Measurements from ENCODE around the gene SIPA1L2.
A peak's percentile ranks its signal among the peaks of the same experiment; 100 is the strongest.

The SIPA1L2 gene

DNA sequence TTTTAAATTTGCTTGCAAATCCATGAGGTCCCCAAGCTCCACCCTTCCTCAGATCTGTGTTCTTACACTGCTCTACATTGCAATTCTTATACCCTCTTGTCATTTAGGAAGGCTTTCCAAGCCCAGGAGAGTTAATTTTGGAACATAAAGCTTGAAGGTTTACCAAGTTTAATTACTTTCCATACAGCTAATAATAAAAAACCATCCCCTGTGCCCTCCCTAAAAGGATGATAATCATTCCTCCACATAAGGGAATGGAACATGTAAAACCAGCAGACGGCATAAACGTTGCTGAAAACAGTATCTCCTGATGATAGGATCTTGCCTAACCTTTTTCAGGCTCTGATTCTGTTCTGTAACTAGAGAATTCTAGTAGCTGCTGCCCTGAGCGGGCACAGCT is 23.9 kb upstream of the SIPA1L2 start:
- no peak for DNase-seq (ENCODE audit: low read depth, low spot score)
- H3K4me3 ChIP-seq (ENCODE audit: low read length) = no peak overlapping the region

DNA sequence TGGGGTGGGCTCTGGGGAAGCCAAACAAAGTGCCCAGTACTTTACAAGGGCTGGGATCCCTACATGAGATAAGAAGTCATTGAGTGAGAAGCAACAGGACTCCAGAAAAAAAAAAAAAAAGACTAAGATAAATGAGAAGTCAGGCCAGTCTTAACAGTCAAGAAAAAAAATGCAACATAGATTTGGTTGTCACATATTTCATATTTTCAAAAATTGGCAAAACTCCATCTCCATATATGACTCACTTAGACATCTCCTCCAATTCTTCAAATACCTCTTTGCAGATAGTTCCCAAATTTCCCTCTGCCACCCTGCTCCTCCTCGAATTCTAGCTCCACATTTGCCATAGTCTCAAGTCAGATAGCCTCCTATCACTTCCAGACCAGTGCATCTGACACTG is 20.9 kb upstream of the SIPA1L2 start:
- DNase-seq (ENCODE audit: low read depth, low spot score) = no peak
- no peak overlapping the region for H3K4me3 ChIP-seq (ENCODE audit: low read length)

DNA sequence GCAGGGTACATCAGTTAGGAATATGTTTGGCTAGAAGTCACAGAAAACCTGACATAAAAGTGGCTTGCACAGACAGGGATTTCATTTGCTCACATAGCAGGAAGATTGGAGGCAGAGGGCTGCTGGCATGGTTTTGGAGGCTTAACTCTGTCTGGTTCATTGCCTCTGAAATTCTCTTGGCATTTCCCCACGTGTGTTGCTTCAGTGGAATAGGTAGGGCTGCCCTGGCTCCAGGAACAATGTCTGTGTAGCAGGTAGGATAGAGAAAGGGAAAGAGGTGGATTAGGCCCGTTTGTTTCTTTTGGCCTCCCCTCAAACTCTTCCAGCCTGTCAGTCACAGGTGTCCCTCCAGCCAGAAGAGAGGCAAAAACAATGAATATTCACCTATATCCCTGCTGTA is 20.5 kb upstream of the SIPA1L2 start:
- no peak for DNase-seq (ENCODE audit: low read depth, low spot score)
- H3K4me3 ChIP-seq (ENCODE audit: low read length) = no peak overlapping the region

DNA sequence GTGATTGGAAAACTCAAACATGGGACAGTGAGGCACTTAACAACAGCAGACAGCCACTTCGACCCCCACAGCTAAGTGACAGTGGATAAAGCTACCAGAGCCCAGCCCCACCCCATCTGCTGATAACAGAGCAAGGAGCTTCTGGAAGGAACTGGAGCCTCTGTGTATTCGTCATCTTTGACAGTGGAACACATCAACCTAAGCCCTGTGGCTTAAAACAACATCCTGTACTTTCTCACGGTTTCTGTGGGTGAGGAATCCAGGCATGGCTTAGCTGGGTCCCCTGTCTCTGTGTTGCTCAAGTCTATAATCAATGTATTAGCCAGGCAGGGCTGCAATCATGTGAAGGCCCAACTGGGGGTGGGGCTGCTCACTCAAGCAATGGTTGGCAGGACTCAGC is 18.4 kb upstream of the SIPA1L2 start:
- no peak overlapping the region for H3K4me3 ChIP-seq (ENCODE audit: low read length)
- peak; percentile 44 for DNase-seq (ENCODE audit: low read depth, low spot score)

DNA sequence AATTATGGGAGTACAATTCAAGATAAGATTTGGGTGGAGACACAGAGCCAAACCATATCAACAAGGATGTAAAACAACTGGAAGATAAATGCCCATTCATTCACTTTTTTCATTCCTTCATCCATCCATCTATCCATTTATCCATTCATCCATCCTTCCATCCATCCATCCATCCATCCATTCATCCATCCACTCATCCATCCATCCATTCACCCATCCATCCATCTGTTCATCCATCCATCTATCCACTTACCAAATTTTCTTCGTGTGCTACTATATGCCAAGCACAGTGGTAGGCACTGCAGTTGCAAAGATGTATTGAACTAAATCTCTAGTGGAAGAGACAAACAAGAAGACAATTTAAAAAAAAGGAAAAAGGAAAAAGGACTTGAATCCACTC is 14.3 kb upstream of the SIPA1L2 start:
- H3K4me3 ChIP-seq (ENCODE audit: low read length) = no peak overlapping the region
- DNase-seq (ENCODE audit: low read depth, low spot score) = no peak

DNA sequence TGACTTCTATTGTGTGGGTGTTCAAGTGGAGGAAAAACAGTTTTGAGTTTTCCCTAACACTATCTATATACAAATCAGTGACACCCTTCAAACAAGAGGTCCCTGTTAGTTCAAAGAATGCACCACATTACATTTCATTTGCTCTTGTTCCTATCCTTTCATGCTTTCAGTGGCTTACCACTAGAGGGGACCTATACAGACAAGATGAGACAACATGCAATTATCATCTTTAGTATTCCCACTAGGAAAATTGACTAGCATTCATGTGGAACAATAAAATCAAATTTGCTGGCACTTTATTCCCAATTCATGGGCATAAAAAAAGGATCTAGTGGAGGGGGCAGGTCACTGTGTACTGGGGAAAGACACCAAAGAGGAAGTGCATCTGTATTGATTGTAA is 13.3 kb upstream of the SIPA1L2 start:
- no peak overlapping the region for H3K4me3 ChIP-seq (ENCODE audit: low read length)
- no peak for DNase-seq (ENCODE audit: low read depth, low spot score)

DNA sequence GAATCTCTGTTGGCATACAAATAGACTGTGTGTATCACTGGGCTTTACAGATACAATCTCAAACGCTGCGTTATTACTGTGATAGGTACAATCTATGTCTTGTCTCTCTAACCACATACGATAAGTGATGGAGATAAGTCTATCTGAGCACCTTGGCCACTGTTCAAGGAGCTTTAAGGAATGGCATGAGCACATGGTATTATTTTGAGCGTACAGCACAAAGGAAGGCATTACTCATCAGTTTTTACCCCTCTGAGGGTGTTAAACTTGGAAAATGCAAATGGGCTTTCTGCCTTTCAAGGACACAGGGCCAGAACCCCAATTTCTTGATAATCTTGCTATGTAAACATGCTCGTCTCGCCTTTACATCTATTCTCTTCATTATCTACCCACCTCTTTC is 11.6 kb upstream of the SIPA1L2 start:
- no peak for DNase-seq (ENCODE audit: low read depth, low spot score)
- no peak overlapping the region for H3K4me3 ChIP-seq (ENCODE audit: low read length)

DNA sequence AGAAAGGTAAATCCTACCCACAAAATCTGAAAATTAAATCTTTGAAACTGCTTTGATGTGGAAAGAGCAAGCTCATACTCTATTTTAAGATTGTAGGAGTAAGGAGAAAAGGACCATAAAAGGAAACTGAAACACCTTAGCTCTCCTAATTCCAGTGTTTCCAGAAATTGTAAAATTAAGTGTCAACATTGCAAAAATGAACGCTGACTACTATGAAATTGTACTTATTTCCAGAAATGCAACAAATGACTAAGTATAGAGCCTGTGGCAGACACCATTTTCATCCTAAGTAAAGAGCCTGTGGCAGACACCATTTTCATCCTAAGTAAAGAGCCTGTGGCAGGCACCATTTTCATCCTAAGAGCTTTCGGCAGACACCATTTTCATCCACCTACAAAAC is 6.9 kb upstream of the SIPA1L2 start:
- no peak overlapping the region for H3K4me3 ChIP-seq (ENCODE audit: low read length)
- DNase-seq (ENCODE audit: low read depth, low spot score) = no peak

DNA sequence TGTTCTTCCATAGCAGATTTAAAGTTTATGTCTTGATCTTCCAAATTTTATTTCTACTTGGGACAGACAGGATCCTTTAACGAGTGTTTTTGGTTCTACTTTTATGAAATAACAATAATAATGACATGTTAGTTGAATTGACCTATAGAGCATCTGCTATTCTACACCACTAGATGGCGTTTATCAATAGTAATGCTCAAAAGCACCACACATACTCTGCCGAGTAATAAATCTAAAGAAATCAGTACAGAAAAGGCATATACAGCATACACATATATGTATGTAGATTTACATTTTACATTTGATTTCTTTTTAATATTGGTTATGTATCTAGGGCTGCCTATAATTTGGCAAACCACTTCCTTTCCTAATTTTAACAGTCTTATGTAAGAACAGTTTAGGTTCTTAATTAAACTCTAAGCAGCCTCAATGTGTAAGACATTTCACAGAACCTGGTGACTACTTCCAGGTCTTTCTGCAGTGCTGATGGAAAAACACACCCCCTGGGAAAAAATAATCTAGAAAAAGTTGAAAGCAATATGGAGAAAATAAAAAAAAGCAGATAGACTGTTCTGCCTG is 5.9 kb upstream of the SIPA1L2 start:
- H3K4me3 ChIP-seq (ENCODE audit: low read length) = no peak overlapping the region
- peak; percentile 76 for DNase-seq (ENCODE audit: low read depth, low spot score)

DNA sequence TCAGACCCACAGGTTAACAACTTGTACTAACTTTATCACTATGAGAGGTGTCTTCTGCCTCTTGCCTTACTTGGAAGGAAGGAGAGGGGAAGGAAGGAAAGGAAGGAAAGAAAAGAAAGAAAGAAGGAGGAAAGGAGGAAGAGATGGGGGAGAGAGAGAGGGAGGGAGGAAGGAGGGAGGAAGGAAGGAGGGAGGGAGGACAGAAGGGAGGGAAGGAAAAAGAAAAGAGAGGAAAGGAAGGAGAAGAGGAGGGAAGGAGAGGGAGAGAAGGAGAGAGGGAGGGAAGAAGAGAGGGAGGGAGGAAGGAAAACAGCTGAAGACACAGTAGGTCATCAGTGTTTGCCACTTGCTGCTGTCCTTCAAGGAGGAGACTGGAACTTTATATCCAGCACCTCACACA is 5.3 kb upstream of the SIPA1L2 start:
- no peak for DNase-seq (ENCODE audit: low read depth, low spot score)
- no peak overlapping the region for H3K4me3 ChIP-seq (ENCODE audit: low read length)

DNA sequence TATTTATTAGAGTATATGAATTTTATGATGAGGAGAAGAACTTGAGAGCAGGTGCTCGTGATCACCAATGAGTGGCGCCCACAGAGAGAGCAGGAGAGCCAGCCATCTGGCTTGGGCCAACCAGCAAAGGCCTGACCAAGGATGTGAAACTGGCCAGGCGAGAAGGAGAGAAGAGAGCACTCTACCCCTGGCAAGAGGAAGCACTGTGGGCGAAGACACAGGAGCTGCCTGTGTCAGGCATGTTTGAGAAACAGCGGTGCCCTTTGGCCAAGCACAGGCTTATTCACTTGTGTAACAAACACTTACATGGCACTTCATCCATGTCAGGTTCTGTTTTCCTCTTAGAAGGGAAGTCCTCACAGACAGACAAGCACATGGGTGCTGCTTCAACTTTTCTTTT is 4.2 kb upstream of the SIPA1L2 start:
- H3K4me3 ChIP-seq (ENCODE audit: low read length) = no peak overlapping the region
- DNase-seq (ENCODE audit: low read depth, low spot score) = no peak

DNA sequence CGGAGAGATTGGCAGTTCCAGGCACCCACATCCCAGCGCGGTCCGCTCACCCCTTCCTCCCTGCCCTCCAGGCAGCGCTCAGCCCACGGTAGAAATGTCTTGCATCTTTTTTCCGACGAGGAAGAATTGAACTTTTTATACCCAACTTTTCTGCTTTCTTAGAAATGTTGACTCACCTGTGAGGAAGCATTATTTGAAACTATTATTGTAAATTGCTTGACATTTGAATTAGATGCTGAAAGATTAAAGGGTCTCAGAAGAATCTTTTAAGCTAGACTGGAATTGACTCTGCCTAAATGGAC is 912 bp upstream of the SIPA1L2 start:
- H3K4me3 ChIP-seq (ENCODE audit: low read length) = peak overlapping the region; percentile 59
- no peak for DNase-seq (ENCODE audit: low read depth, low spot score)

DNA sequence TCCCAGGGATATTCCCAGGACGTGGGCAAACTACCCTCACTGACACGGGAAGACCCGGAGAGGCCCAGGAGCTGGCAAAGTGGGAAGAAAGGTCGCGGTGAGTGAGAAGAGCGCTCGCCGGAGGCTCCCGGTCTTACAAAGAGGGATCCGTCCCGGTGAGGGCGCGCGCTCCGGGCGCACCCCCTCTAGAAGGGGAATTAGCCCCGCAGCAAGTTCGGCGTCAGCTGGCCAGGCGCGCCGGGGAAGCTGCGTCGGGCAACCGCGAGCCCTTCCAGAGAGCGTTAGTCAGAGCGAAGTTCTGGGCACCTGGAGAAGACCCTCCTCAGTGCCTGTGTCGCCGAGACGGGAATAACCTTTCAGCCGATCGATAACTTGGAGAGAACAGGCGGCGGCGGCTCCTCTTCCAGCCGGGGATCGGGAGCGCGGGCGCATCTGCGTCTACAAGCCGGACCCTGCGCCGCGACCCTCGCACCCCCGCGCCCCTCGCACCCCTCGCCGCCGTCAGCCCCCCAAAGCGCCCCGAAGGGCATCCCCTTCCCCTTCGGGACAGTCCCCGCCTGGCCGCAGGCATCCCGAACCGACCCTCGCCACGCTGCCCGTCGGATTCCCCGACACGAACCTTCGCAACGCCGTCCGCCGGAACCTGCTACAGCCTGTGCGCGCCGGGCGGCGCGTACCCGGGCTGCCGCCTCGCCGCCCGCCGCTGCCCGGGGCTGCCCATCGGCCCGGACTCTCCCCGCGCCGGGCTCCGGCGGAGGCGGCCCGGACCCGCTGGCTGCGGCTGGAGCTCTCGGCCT is 485 bp downstream of the SIPA1L2 start:
- DNase-seq (ENCODE audit: low read depth, low spot score) = no peak
- H3K4me3 ChIP-seq (ENCODE audit: low read length) = peak overlapping the region; percentile 67

DNA sequence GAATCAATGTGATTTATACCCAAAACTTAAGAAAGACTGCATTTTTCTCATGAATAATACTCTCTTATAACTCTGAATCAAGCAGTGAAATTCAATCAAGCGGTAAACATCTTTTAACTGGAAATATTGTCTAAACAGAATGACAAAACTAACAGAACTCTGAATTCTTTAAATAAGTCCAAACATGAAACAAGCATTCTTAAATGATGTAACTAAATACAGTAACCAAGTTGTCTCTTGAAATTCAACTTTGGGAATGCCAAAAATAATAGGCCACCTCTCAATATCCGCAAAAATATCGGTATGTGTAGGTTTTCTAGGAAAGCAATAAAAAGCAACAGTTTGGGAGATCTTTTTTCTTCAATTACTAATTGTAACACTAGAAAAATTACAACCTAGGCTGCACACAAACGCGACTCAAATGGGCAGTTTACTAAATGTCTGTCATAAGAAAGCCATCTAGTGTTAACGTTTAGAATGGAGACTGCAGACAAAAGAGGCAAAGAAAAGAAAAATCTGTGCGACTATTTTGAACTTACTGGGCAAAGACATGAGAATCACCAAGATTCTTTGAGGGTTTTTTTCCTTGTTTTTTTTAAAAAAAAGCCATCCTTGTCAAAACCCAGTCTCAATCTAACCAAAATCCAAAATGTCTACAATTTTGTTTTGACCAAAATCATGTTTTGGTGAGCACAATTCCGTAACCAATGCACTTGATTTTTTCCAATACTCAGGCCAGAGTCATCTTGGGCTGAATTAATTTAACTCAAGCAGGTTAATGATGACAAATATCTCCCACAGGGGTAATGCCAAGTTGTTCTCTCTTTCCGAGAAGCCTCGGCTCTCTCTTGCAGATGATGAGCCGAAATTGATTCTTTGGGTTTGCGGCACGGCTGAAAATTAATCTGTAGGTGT is 1.3 kb downstream of the SIPA1L2 start:
- H3K4me3 ChIP-seq (ENCODE audit: low read length) = peak overlapping the region; percentile 67
- DNase-seq (ENCODE audit: low read depth, low spot score) = peak; percentile 68

DNA sequence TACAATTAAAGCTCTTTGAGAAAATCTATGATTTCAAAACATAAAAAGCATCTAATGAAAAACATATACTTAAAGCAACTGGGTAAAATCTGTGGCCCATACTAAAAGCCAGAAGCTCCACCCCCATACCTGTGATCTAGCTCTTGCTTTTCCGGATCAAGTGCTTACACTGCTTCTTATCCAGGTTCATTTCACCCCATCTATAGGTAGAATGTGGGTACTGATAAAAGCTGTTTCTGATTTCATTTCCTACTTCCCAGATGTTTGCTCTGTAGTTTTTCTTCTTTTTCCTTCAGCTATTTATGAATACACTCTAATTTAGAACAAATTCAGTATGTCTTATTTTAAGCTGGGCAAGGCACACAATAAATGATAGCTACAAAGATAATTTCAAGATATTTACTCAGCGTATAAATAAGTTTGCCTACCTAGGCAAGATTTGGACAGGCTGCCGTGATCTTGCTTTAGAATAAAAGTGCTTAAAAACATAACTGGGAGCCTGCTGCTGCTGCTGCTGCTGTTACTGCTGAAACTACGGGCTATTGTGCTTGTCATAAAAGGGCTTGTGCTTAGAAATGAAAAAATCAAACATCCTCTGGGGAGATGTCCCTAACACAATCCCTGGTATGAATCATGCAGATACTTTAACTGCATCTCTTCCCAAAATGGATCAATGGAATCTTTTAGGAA is 2.1 kb downstream of the SIPA1L2 start:
- no peak overlapping the region for H3K4me3 ChIP-seq (ENCODE audit: low read length)

DNA sequence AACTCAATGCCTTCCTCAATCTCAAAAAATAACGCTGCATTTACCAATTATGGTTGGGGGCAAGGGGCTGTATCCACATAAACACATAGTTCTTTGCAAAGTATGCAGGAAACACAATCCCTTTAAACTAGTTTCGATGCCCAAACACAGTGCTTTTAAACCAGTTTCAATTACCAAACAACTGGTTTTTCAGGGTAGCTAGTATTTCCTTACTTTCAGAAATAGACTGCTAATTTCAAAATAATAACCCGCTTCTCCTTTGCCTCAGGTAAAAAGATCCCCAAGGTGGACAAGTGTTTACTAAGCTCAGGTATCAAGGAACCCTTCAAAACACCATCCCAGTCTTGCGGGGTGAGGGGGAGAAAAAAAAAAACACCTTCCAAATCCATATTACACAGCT is 2.8 kb downstream of the SIPA1L2 start:
- DNase-seq (ENCODE audit: low read depth, low spot score) = no peak
- H3K4me3 ChIP-seq (ENCODE audit: low read length) = no peak overlapping the region

More for the DNA sequence above, 2.1 kb downstream of the SIPA1L2 start:
- peak; percentile 80 for DNase-seq (ENCODE audit: low read depth, low spot score)

DNA sequence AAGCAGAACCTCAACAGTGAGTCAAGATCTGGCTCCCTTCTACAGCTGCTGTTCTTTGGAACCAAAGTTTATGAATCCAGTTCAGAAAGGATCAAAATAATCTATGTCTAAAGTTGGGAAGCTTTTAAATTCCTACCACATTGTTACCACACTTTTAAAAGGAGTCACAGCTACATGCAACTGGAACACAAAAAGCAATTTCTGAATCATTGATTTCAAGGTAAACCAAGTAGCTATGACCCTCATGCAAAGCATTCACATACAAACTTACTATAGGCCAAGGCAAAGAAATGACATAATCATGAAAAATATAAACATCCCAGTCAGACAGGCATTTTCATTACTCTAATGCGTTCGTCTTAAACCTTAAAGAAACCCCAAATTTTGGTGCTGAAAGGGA is 3.5 kb downstream of the SIPA1L2 start:
- H3K4me3 ChIP-seq (ENCODE audit: low read length) = no peak overlapping the region
- no peak for DNase-seq (ENCODE audit: low read depth, low spot score)

DNA sequence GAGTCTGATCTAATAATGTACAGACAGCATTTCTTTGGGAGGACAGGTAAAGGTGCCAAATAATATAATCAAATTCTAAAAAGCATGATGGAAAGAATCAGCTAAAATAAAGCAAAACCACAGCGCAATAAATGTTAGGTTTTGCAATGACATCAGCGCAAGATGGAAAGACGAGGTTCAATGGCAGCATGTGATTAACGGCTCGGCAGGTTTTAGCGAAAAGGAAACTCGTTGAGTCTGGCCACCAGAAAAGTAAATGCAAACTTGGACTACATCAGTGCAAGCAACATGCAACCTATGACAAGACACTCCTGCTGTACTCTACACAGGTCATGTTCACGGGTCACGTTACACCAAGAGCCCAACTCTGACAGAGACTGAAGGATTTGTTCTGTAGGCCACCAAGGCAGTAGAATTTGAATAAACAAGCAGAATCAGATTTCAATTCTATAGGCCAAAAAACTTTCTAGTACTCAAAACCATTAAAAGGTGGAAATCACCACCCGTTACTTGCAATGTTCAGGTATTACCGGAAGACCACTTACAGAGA is 4.5 kb downstream of the SIPA1L2 start:
- no peak for DNase-seq (ENCODE audit: low read depth, low spot score)
- no peak overlapping the region for H3K4me3 ChIP-seq (ENCODE audit: low read length)

DNA sequence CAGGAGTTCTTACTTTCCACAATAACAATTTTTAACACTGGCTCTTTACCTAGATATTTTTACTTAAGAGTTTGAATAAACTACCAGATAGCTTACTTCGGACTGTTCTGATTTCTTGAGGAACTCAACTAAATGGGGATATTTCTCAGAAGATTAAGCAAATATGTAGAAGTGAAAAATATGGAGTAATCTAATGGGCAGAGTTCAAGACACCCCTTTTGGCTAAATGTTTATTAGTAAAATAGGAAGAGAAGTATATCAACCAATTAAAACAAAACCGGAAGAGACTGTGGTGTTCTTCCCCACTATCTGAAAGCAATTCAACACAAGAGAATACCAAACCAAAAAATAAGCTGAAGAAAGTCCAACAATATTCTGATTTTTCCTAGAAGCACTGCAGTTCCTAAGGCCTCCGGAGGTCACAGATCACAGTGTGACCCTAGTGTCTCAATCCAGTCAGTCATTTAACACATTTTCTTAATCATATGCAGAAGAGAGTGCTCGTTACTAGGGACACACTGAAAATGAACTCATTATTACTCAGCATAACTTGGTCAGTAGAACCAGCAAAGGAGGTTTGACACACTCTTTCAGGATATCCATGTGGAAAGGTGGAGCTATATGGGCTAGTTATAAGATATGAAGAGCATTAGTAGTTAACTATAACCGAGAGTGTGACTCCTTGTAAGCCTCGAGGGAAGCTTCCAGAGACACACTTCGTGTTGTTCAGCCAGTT is 5.2 kb downstream of the SIPA1L2 start:
- no peak overlapping the region for H3K4me3 ChIP-seq (ENCODE audit: low read length)
- DNase-seq (ENCODE audit: low read depth, low spot score) = no peak
